Ecto neural progenitor cell (in vitro differentiated cells): ENCODE data around the gene PRELID1.
"Not testable (repeated sequence)": the region's sequence is repeated elsewhere in the genome, so short reads cannot be mapped to it uniquely, and the experiment has no call there.

ENCODE experiments used
- DNase-seq: peaks from one replicate; pipeline ENCODE4 v3.0.0-alpha.2; 2018; ENCODE audit warnings: low spot score

Gene PRELID1

DNA sequence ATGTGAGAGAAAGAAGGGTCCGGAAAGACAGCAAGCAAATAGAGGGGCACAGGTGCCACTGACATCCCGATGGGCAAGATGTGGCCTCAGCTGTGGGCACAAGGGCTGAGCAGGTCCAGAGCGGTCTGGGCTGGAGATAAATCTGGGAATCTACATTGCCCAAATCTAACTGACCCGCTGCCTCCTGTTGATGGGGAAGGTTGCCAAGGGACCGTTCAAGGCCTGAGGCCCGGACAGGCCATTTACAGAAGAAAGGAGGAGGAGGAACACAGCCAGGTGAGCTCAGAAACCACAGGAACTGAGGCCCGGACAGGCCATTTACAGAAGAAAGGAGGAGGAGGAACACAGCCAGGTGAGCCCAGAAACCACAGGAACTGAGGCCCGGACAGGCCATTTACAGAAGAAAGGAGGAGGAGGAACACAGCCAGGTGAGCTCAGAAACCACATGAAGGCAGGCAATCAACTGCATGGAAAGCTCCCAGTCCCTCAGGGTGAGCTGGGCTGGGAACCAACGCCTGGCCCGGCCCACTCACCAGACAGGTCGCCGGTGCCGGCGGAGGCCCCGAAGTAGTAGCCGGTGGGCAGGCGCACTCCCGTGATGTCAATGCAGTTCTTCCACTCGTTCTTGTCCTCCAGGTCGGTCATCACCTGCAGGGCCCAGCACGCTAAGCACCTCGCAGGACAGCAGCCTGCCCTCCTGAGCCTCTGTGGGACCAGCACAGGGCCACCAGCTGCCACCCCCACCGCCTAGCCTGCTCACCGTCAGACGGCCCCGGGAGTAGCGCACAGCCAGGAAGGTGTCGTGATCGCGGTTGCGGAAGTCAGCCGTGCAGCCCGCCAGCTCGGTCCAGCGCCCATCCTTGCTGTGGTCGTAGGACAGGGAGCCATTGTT, 33.2 kb downstream of the PRELID1 start:
- DNase-seq, result no peak

- no peak for DNase-seq
These were observed 34.9 kb downstream of the PRELID1 start for GRCh38 chr5:177338251-177339106.

DNA sequence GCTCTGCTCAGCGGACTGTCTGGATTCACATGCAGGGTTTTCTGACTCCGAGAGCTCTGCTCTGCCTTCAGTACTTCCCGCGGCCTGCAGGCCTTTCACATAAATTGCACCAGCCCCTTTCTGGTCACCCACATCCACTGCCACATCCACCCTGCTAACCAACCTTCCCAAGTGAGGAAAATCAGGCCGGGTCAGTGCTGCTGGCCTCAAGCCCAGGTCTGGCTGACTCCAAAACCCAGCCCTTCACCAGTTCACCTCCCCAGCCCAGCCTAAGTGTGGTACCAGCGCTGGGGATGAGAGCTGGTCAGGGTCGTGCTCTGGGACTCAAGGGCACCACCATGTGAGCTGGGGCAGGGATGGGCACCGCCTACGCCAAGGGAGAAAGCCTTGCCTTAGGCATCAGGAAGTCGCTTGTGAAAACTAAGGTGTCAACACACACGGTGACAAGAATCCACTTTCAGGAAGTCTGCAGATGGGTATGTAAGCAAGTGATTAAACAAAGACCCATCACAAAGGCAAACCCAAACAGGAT, 35.6 kb downstream of the PRELID1 start:
- DNase-seq, result no peak

- not testable (repeated sequence) for DNase-seq
These were observed 39.4 kb downstream of the PRELID1 start for GRCh38 chr5:177343000-177343399.

DNA sequence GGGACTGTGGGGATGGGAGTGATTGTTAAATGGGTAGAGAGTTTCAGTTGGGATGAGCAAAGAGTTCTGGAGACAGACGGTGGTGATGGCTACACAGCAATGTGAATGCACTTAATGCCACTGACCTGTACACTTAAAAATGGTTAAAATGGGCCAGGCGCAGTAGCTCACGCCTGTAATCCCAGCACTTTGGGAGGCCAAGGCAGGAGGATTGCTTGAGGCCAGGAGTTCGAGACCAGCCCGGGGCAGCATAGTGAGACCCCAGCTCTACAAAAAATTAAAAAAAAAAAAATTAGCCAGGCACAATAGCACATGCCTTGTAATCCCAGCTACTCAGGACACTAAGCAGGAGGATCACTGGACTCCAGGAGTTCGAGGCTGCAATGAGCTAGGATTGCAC, 40.2 kb downstream of the PRELID1 start:
- DNase-seq, result no peak

DNA sequence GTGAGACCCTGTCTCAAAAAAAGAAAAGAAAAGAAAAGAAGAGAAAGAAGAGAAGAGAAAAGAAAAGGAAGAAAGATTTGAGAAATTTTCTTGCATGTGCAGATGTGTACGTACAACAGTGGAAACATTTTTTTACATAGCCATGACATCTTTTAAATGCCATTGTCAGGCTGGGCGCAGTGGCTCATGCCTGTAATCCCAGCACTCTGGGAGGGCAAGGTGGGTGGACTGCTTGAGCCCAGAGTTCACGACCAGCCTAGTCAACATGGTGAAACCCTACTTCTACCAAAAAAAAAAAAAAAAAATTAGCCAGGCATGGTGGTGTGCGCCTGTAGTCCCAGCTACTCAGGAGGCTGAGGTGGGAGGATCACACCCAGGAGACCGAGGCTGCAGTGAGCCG, 41.3 kb downstream of the PRELID1 start:
- no peak for DNase-seq

DNA sequence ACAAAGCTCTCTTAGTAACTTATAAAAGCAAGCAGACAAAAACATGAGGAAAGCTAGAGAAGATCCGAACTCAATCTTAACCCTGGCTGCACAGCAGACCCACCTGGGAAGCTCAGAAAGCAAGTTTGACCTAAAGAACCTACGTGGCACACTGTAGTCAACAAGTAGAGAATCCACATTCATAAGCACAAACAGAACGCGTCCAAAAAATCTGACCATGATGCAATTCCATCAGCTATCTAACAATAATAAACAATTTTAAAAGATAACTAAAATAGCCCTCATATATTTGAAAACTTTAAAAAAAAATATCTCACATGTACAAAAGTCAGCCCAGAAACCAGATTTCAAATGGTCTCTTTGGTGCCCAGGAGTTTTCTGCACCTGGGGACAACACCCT, 43.2 kb downstream of the PRELID1 start:
- no peak for DNase-seq

DNA sequence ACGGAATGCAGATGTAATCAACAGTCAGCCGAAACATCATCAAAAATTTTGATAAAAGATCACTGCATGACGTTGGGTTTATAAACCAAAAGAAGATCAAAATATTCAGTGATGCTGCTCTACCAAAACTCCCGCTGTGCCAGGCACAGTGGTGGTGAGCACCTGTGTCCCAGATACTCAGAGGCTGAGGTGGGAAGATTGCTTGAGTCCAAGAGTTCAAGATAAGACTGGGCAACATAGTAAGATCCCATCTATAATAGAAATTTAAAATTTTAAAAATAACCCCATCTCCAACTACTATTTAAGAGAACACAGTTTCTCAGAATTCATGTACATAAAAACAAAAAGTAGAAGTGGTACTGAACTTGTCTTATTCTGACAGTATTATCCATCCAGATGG, 44.1 kb downstream of the PRELID1 start:
- no peak for DNase-seq

DNA sequence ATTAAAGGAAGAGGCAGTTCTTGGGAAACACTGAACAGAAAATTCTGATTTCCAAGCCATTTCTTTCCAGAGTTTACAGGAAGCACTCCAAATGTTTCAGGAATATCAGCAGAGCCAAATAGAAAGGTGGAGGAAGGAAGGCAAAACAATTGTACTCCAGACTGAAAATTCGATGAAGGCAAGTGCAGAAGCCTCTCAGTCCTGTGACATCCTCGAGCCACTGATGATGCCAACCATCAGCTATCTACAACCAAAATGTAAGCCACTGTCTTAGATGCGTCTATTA, 45.7 kb downstream of the PRELID1 start:
- DNase-seq, result no peak

GRCh38 chr5:177349762-177350161, 46.2 kb downstream of the PRELID1 start:
- DNase-seq, result no peak

- no peak for DNase-seq
These were observed 47.3 kb downstream of the PRELID1 start for GRCh38 chr5:177350776-177351391.

- DNase-seq, result peak; percentile 94
These were observed 48.1 kb downstream of the PRELID1 start, which contains the start of gene LMAN2 for GRCh38 chr5:177351392-177352329. TSS of gene LMAN2 (minus strand) at chr5:177351668. CDS start at chr5:177351647, 21 bp downstream.

DNA sequence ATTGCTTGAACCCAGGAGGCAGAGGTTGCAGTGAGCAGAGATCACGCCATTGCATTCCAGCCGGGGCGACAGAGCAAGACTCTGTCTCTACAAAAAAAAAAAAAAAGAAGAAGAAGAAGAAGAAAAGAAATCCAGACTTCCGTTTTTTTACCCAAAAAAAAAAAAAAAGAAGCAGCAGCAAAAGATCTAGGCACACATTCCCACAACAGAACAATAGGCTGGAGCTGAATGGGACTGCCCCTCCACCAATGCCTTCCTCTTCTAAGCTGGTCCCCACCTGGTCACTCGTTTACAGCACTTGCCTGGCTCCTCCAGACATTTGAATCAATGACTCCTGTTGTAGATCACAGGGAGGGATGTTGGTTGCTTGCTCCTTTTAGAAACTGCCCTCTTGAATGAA, 49.5 kb downstream of the PRELID1 start:
- DNase-seq, result no peak

- DNase-seq, result no peak
These were observed 50.7 kb downstream of the PRELID1 start for GRCh38 chr5:177354256-177354655.

- no peak for DNase-seq
These were observed 51.1 kb downstream of the PRELID1 start for GRCh38 chr5:177354711-177355110.

- no peak for DNase-seq
These were observed 51.7 kb downstream of the PRELID1 start for GRCh38 chr5:177355162-177355867.

DNA sequence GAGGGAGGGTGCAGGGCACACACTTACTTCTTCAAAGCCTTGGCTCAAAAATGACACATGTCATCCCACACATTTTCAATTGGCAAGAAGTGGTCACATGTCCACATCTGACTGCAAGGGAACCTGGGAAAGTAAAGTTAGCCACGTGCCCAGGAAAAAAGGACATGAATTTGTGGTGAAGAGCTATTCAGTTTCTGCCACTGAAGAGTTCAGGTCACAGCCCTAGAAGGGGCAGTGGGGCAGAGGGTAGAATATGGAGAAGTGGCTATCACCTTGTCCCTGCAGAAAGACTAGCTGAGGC, 52.2 kb downstream of the PRELID1 start:
- no peak for DNase-seq
